Activated CD4-positive, alpha-beta T cell treated with anti-CD3 and anti-CD28 coated beads for 36 hours (primary cell): ENCODE measurements around the gene LACTBL1. TPM values are rescaled to one million over a fixed set of nuclear protein-coding genes. Genes with fewer than 3 reads are reported as not detected.

ENCODE experiments used
- ATAC-seq: fragments of 200-7000 bp; cut with Tn5 transposase; one replicate; pipeline ENCODE4 v1.10.0; 2021; ENCODE audit warnings: mild to moderate bottlenecking, moderate library complexity
- CTCF ChIA-PET: fragments of 350-600 bp; sonication (Branson Sonifier 250); formaldehyde crosslinking; loops from one replicate; lab custom pipeline; 2021; ENCODE audit warnings: antibody characterized with exemption; lab: Charles Lee
- POLR2A ChIA-PET: fragments of 350-600 bp; sonication (Branson Sonifier 250); formaldehyde crosslinking; loops from one replicate; lab custom pipeline; 2021; ENCODE audit warnings: antibody characterized with exemption, inconsistent platforms; lab: Charles Lee
- DNase-seq: peaks from one replicate; pipeline ENCODE4 v3.0.0-alpha.2; 2020
- H3K27ac Mint-ChIP-seq: one replicate; pipeline ENCODE4 v1.8.0; 2021; ENCODE audit warnings: mixed read lengths
- H3K27me3 Mint-ChIP-seq: one replicate; pipeline ENCODE4 v1.8.0; 2021; ENCODE audit warnings: mixed read lengths
- H3K36me3 Mint-ChIP-seq: one replicate; pipeline ENCODE4 v1.8.0; 2021; ENCODE audit warnings: low read depth, mixed read lengths
- H3K4me1 Mint-ChIP-seq: one replicate; pipeline ENCODE4 v1.8.0; 2021; ENCODE audit warnings: mixed read lengths
- H3K4me3 Mint-ChIP-seq: one replicate; pipeline ENCODE4 v1.8.0; 2021; ENCODE audit warnings: mild to moderate bottlenecking, moderate library complexity, mixed read lengths
- H3K9me3 Mint-ChIP-seq: one replicate; pipeline ENCODE4 v1.8.0; 2021; ENCODE audit warnings: low read depth, mixed read lengths
- intact Hi-C, 2 experiments: fragments of 100-400 bp; cut with DNase I in 1 of 2; cut with micrococcal nuclease in 1 of 2; formaldehyde crosslinking; loops; one replicate each; pipeline versions ENCODE4 v1.14.2 to v1.15.1; 2022 to 2024; cut with DNase I, micrococcal nuclease
- total RNA-seq, 2 experiments: library from RNA; stranded (reverse); gene quantifications; one replicate each; pipeline ENCODE4 v1.2.3, GENCODE V29; 2021

The LACTBL1 gene
- total RNA-seq, 2 experiments from 2014 or later: not detected

GRCh38 chr1:22941257-22941656 is 31.4 kb downstream of the LACTBL1 start:
- Mint-ChIP-seq H3K9me3 (peaks cover 9% of the 10 kb centered on the region), H3K36me3 (no peaks in the 10 kb centered on the region)

GRCh38 chr1:22936681-22937080 is 36.0 kb downstream of the LACTBL1 start:
- H3K36me3 Mint-ChIP-seq: no peaks in the 10 kb centered on the region
- no peak overlapping the region for H3K27ac Mint-ChIP-seq
- ChIA-PET CTCF (interaction anchor here (0.5 kb wide), 1 partner anchor 296 kb away, joined by 3 read pairs; no protein-coding TSS in a partner anchor), POLR2A (no interaction called here)
- peaks cover 9% of the 10 kb centered on the region for H3K9me3 Mint-ChIP-seq
- intact Hi-C loops: no loop called here
- H3K4me3 Mint-ChIP-seq: no peak overlapping the region
- H3K27me3 Mint-ChIP-seq: peaks cover 6% of the 10 kb centered on the region
- H3K4me1 Mint-ChIP-seq: no peaks in the 10 kb centered on the region
- no peak for DNase-seq
- ATAC-seq: no peak

More at GRCh38 chr1:22941257-22941656, 31.4 kb downstream of the LACTBL1 start:
- H3K27ac Mint-ChIP-seq: no peak overlapping the region
- H3K27me3 Mint-ChIP-seq: peaks cover 9% of the 10 kb centered on the region
- no peak for ATAC-seq
- CTCF ChIA-PET: interaction anchor here (1.1 kb wide), 1 partner anchor 23 kb away, joined by 3 read pairs; no protein-coding TSS in a partner anchor
- no peak for DNase-seq
- no peaks in the 10 kb centered on the region for H3K4me1 Mint-ChIP-seq
- POLR2A ChIA-PET: no interaction called here
- intact Hi-C loops: no loop called here
- H3K4me3 Mint-ChIP-seq: no peak overlapping the region

GRCh38 chr1:22935433-22935832 is 37.2 kb downstream of the LACTBL1 start:
- ATAC-seq (no peak), DNase-seq (no peak)
- POLR2A ChIA-PET: no interaction called here
- Mint-ChIP-seq H3K4me3 (no peak overlapping the region), H3K9me3 (peaks cover 4% of the 10 kb centered on the region), H3K36me3 (no peaks in the 10 kb centered on the region), H3K27ac (no peak overlapping the region), H3K27me3 (peaks cover 6% of the 10 kb centered on the region), H3K4me1 (no peaks in the 10 kb centered on the region)
- CTCF ChIA-PET: interaction anchor here (1.0 kb wide), 1 partner anchor 231 kb away, joined by 3 read pairs; no protein-coding TSS in a partner anchor
- intact Hi-C loops: no loop called here

- H3K4me3 Mint-ChIP-seq: no peak overlapping the region
- no peaks in the 10 kb centered on the region for H3K4me1 Mint-ChIP-seq
- no peaks in the 10 kb centered on the region for H3K36me3 Mint-ChIP-seq
- H3K27me3 Mint-ChIP-seq: peaks cover 12% of the 10 kb centered on the region
- ATAC-seq (no peak), DNase-seq (no peak)
- ChIA-PET POLR2A (no interaction called here), CTCF (interaction anchor here (0.7 to 2.1 kb wide), 3 partner anchors 215 to 266 kb away, joined by 3 to 8 read pairs (median 3); no protein-coding TSS in a partner anchor)
- intact Hi-C loops: no loop called here
- no peak overlapping the region for H3K27ac Mint-ChIP-seq
- no peaks in the 10 kb centered on the region for H3K9me3 Mint-ChIP-seq
Measured at GRCh38 chr1:22932803-22933470, 39.7 kb downstream of the LACTBL1 start.

GRCh38 chr1:22930240-22930912 is 42.3 kb downstream of the LACTBL1 start:
- ATAC-seq: peak; percentile 58
- POLR2A ChIA-PET: interaction anchor here (0.6 kb wide), 1 partner anchor 510 kb away, joined by 3 read pairs; no protein-coding TSS in a partner anchor
- no peaks in the 10 kb centered on the region for H3K4me1 Mint-ChIP-seq
- H3K9me3 Mint-ChIP-seq: no peaks in the 10 kb centered on the region
- H3K4me3 Mint-ChIP-seq: no peak overlapping the region
- intact Hi-C loops: loop anchor here in 1 of 2 experiments (1.0 kb wide), 1 partner anchor 226 kb away; no protein-coding TSS in a partner anchor
- H3K27me3 Mint-ChIP-seq: peaks cover 18% of the 10 kb centered on the region
- DNase-seq: peak; percentile 57
- CTCF ChIA-PET: interaction anchor here (0.6 to 1.6 kb wide), 4 partner anchors 13 to 266 kb away, joined by 3 to 10 read pairs (median 3); no protein-coding TSS in a partner anchor
- no peak overlapping the region for H3K27ac Mint-ChIP-seq
- no peaks in the 10 kb centered on the region for H3K36me3 Mint-ChIP-seq

- ChIA-PET POLR2A (no interaction called here), CTCF (interaction anchor here (0.6 kb wide), 1 partner anchor 273 kb away, joined by 3 read pairs; no protein-coding TSS in a partner anchor)
- no peak overlapping the region for H3K27ac Mint-ChIP-seq
- peaks cover 24% of the 10 kb centered on the region for H3K27me3 Mint-ChIP-seq
- DNase-seq: no peak
- ATAC-seq: no peak
- no peaks in the 10 kb centered on the region for H3K9me3 Mint-ChIP-seq
- no peaks in the 10 kb centered on the region for H3K4me1 Mint-ChIP-seq
- no peak overlapping the region for H3K4me3 Mint-ChIP-seq
- intact Hi-C loops: no loop called here
- H3K36me3 Mint-ChIP-seq: no peaks in the 10 kb centered on the region
Measured at GRCh38 chr1:22925111-22925510, 47.6 kb downstream of the LACTBL1 start.

GRCh38 chr1:22922640-22923039 is 50.0 kb downstream of the LACTBL1 start:
- CTCF ChIA-PET: no interaction called here
- Mint-ChIP-seq H3K9me3 (no peaks in the 10 kb centered on the region), H3K4me1 (no peaks in the 10 kb centered on the region), H3K36me3 (no peaks in the 10 kb centered on the region), H3K27ac (no peak overlapping the region), H3K4me3 (no peak overlapping the region), H3K27me3 (peaks cover 13% of the 10 kb centered on the region)
- POLR2A ChIA-PET: no interaction called here
- no peak for ATAC-seq
- no peak for DNase-seq
- intact Hi-C loops: no loop called here

GRCh38 chr1:22921452-22922126 is 51.1 kb downstream of the LACTBL1 start:
- intact Hi-C loops: no loop called here
- no peak overlapping the region for H3K27ac Mint-ChIP-seq
- no peaks in the 10 kb centered on the region for H3K36me3 Mint-ChIP-seq
- H3K4me3 Mint-ChIP-seq: no peak overlapping the region
- no peaks in the 10 kb centered on the region for H3K9me3 Mint-ChIP-seq
- DNase-seq: no peak
- ATAC-seq: no peak
- no peaks in the 10 kb centered on the region for H3K4me1 Mint-ChIP-seq
- H3K27me3 Mint-ChIP-seq: peaks cover 10% of the 10 kb centered on the region
- ChIA-PET CTCF (interaction anchor here (0.7 kb wide), 1 partner anchor 519 kb away, joined by 4 read pairs; no protein-coding TSS in a partner anchor), POLR2A (interaction anchor here (0.6 kb wide), 1 partner anchor 240 kb away, joined by 4 read pairs; no protein-coding TSS in a partner anchor)

- DNase-seq: no peak
- POLR2A ChIA-PET: interaction anchor here (0.6 kb wide), 1 partner anchor 240 kb away, joined by 4 read pairs; no protein-coding TSS in a partner anchor
- peaks cover 7% of the 10 kb centered on the region for H3K27me3 Mint-ChIP-seq
- intact Hi-C loops: no loop called here
- H3K36me3 Mint-ChIP-seq: no peaks in the 10 kb centered on the region
- CTCF ChIA-PET: interaction anchor here (0.5 to 0.6 kb wide), 3 partner anchors 87 to 599 kb away, joined by 3 read pairs; no protein-coding TSS in a partner anchor
- ATAC-seq: no peak
- no peak overlapping the region for H3K4me3 Mint-ChIP-seq
- no peak overlapping the region for H3K27ac Mint-ChIP-seq
- no peaks in the 10 kb centered on the region for H3K9me3 Mint-ChIP-seq
- H3K4me1 Mint-ChIP-seq: no peaks in the 10 kb centered on the region
Measured at GRCh38 chr1:22920734-22921451, 51.8 kb downstream of the LACTBL1 start.

GRCh38 chr1:22920026-22920733 is 52.5 kb downstream of the LACTBL1 start:
- Mint-ChIP-seq H3K36me3 (no peaks in the 10 kb centered on the region), H3K27me3 (peaks cover 5% of the 10 kb centered on the region), H3K4me1 (no peaks in the 10 kb centered on the region), H3K9me3 (no peaks in the 10 kb centered on the region), H3K4me3 (no peak overlapping the region), H3K27ac (no peak overlapping the region)
- ChIA-PET CTCF (interaction anchor here (0.5 to 0.6 kb wide), 3 partner anchors 86 to 599 kb away, joined by 3 read pairs; no protein-coding TSS in a partner anchor), POLR2A (no interaction called here)
- DNase-seq (no peak), ATAC-seq (no peak)
- intact Hi-C loops: no loop called here
